ENCODE results near the gene DRAM1. TPM values are rescaled to one million over a fixed set of nuclear protein-coding genes. Genes with fewer than 3 reads are reported as not detected.

Gene DRAM1
- total RNA-seq, 1 experiment from 2014 or later = 6.5 TPM

- H2BK120ac ChIP-seq (ENCODE audit: low read depth, low read length, poor library complexity, severe bottlenecking) = no peak overlapping the region
- no peak overlapping the region for H2AFZ ChIP-seq (ENCODE audit: low read length)
- peaks cover 0 to 9% (median 7%) of the 10 kb centered on the region in 3 experiments; a peak in 5 of 7 replicates for H3K36me3 Mint-ChIP-seq (ENCODE audit: insufficient read depth in 1 of 3, low read depth in 3 of 3)
- no peak for DNase-seq
- no peak overlapping the region for H3K27ac ChIP-seq (ENCODE audit: insufficient read length, low read depth, low read length)
- no peaks in the 10 kb centered on the region for H4K20me1 ChIP-seq (ENCODE audit: control insufficient read depth, insufficient read depth, insufficient read length)
- no peaks in the 10 kb centered on the region for H3K4me1 ChIP-seq (ENCODE audit: insufficient read depth, low read length)
- no peak overlapping the region for H2BK5ac ChIP-seq (ENCODE audit: insufficient read length, low read length)
- no peak overlapping the region for H3K4me2 ChIP-seq (ENCODE audit: insufficient read depth, insufficient read length, low read length)
- no peak overlapping the region for H2AK5ac ChIP-seq (ENCODE audit: insufficient read length, low read length)
- H3K27me3 Mint-ChIP-seq (ENCODE audit: low read depth) = peaks cover 16% of the 10 kb centered on the region
- H3K9me3 ChIP-seq (ENCODE audit: control insufficient read depth, low read depth, low read length) = no peaks in the 10 kb centered on the region
- peaks cover 11 to 13% of the 10 kb centered on the region in 2 experiments for H3K4me1 Mint-ChIP-seq
- WGBS (ENCODE audit: extremely low coverage, insufficient read length, low lambda C conversion rate) = no CpG with 5 or more reads among the region's 3 CpGs
- H3T11ph ChIP-seq (ENCODE audit: low read length) = no peak overlapping the region
- no peak overlapping the region for H3K4me3 Mint-ChIP-seq
- no peaks in the 10 kb centered on the region for H3K79me2 ChIP-seq (ENCODE audit: insufficient read depth, low read length)
- H4K91ac ChIP-seq (ENCODE audit: insufficient read length, low read depth, low read length) = no peak overlapping the region
- H2BK20ac ChIP-seq (ENCODE audit: low read depth, low read length, poor library complexity, severe bottlenecking) = no peak overlapping the region
- H3K23me2 ChIP-seq (ENCODE audit: insufficient read length, low read depth, low read length, poor library complexity, severe bottlenecking) = peaks cover 9% of the 10 kb centered on the region
- no peak overlapping the region for H4K8ac ChIP-seq (replicated peaks; ENCODE audit: insufficient read length, low read depth, low read length)
- no peak overlapping the region for H3K9ac ChIP-seq (ENCODE audit: extremely low read depth, insufficient read length, low read length)
- H3K27ac Mint-ChIP-seq = no peak overlapping the region
- H3K23ac ChIP-seq (ENCODE audit: insufficient read length, low read depth, low read length) = no peak overlapping the region
- H3K79me1 ChIP-seq (ENCODE audit: insufficient read depth, low read depth, low read length, poor library complexity, severe bottlenecking) = no peaks in the 10 kb centered on the region
- peaks cover 2% of the 10 kb centered on the region in 2 experiments; a peak in 2 of 5 replicates for H3K9me3 Mint-ChIP-seq
- H4K5ac ChIP-seq (ENCODE audit: insufficient read length, low read depth, low read length) = no peak overlapping the region
- H3K27me3 ChIP-seq (ENCODE audit: insufficient read depth, low read length) = no peaks in the 10 kb centered on the region; the same call in 1 of the 2 replicates
- H3K18ac ChIP-seq (ENCODE audit: insufficient read length, low read depth, low read length) = no peak overlapping the region
- TF ChIP-seq CTCF (conservative IDR thresholded peaks at IDR 0.05) = no peak
- no peak overlapping the region for H3K56ac ChIP-seq (ENCODE audit: insufficient read length, low read depth, low read length)
- no peak overlapping the region for H3K14ac ChIP-seq (ENCODE audit: insufficient read depth, low read length)
- H2BK15ac ChIP-seq (ENCODE audit: low read depth, low read length) = no peak overlapping the region
- H2BK12ac ChIP-seq (ENCODE audit: insufficient read length, low read depth, low read length) = no peak overlapping the region
- H3K4ac ChIP-seq (ENCODE audit: low read depth, low read length) = no peak overlapping the region
Measured at GRCh38 chr12:101880769-101881168, 3.4 kb downstream of the DRAM1 start.
